ENCODE data around the gene PHOX2B.

The PHOX2B gene

DNA sequence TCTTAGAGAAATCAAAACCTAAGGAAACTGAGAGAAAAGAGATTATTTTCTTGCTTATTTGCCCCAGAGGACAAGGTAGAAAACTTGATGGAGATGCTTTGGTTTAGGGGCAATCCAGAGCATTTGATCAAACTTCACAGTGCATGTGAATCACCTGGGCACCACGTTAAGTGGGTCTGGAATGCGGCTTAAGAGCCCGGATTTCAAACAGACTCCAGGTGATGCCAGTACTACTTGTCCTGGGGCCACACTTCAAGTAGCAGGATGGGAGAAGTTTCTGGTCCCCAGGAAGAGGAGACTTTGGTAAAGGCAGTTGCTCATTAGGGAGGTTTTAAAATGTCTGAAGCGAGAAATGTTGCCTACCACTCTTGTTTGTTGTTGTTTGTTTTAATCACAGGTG, 51.8 kb downstream of the PHOX2B start:
- TF ChIP-seq CTCF (IDR thresholded peaks at IDR 0.05; ENCODE audit: control extremely low read depth, extremely low read depth, low read depth, missing control alignments): no peak
- POLR2A ChIA-PET: no interaction called here
- DNase-seq (ENCODE audit: extremely low spot score): no peak
- CTCF ChIA-PET: interaction anchor here (1.5 to 2.3 kb wide), 2 partner anchors 187 to 191 kb away, joined by 9 to 12 read pairs; no protein-coding TSS in a partner anchor

DNA sequence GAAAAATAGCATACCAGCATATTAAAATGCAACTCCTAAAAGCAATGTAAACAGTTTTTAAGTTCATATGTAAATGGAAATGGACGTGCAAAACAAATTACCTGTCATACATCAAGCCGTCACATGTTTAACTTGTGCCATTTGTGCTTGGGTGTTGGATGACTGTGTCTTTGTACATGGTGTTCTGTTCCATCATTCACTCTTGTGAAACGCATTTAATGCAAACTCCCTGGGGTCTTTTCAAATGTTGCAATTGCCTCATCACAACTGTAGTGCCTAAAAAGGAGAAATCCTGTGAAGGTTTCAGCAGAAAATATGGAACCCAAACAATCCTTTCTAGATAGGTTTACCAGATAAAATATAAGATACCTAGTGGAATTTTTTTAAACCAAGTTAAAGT, 52.4 kb downstream of the PHOX2B start:
- ChIA-PET CTCF (no interaction called here), POLR2A (no interaction called here)
- DNase-seq (ENCODE audit: extremely low spot score): no peak

More for the DNA sequence above, 52.4 kb downstream of the PHOX2B start:
- TF ChIP-seq CTCF (IDR thresholded peaks at IDR 0.05; ENCODE audit: control extremely low read depth, extremely low read depth, low read depth, missing control alignments): no peak
